ENCODE results near the gene ZNF648.

DNA sequence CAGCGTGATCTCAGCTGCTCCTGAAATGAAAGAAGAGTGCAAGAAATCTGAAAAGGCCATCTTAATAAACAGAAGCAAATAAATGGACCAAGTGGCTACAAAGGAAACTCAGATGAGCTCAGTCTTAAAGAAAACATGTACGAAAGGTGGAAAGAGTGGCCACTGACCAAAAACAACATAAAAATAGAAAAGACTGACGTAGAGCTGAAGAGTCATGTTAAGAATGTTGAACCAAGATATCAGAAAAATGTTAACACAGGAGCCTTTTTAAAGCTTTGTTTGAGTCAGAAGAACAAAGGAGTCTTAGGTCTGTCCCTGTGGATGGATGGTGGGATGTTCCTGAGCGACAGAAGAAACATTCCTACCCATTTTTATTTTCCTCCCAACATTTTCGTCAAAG is 30.8 kb upstream of the ZNF648 start:
- TF ChIP-seq, protein P1, sequence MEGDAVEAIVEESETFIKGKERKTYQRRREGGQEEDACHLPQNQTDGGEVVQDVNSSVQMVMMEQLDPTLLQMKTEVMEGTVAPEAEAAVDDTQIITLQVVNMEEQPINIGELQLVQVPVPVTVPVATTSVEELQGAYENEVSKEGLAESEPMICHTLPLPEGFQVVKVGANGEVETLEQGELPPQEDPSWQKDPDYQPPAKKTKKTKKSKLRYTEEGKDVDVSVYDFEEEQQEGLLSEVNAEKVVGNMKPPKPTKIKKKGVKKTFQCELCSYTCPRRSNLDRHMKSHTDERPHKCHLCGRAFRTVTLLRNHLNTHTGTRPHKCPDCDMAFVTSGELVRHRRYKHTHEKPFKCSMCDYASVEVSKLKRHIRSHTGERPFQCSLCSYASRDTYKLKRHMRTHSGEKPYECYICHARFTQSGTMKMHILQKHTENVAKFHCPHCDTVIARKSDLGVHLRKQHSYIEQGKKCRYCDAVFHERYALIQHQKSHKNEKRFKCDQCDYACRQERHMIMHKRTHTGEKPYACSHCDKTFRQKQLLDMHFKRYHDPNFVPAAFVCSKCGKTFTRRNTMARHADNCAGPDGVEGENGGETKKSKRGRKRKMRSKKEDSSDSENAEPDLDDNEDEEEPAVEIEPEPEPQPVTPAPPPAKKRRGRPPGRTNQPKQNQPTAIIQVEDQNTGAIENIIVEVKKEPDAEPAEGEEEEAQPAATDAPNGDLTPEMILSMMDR (IDR thresholded peaks at IDR 0.05; ENCODE audit: borderline replicate concordance, extremely low read depth, low read length, poor library complexity, severe bottlenecking): no peak
- no peak for TF ChIP-seq EZH2 (IDR thresholded peaks at IDR 0.05; ENCODE audit: borderline replicate concordance, low read depth, low read length, severe bottlenecking)
